ENCODE data around the gene SLC39A13.

GRCh38 chr11:47398011-47398410 is 10.4 kb upstream of the SLC39A13 start:
- no peak for TF ChIP-seq ZNF280B (CRISPR knock-in tag; IDR thresholded peaks at IDR 0.05; ENCODE audit: borderline replicate concordance)
- no peak for TF ChIP-seq JUND (CRISPR knock-in tag; IDR thresholded peaks at IDR 0.05)
- TF ChIP-seq UBTF (CRISPR knock-in tag; IDR thresholded peaks at IDR 0.05) = no peak
- no peak for TF ChIP-seq POLR2AphosphoS5 (IDR thresholded peaks at IDR 0.05; ENCODE audit: low read depth, low read length)
- TF ChIP-seq HBP1 (CRISPR knock-in tag; IDR thresholded peaks at IDR 0.05; ENCODE audit: low read depth) = no peak
- TF ChIP-seq PRDM15 (CRISPR knock-in tag; IDR thresholded peaks at IDR 0.05) = no peak
- TF ChIP-seq CTCF (CRISPR knock-in tag; IDR thresholded peaks at IDR 0.05) = no peak
- TF ChIP-seq ATF4 (CRISPR knock-in tag; IDR thresholded peaks at IDR 0.05) = no peak
- no peak for TF ChIP-seq ZMAT5 (CRISPR knock-in tag; IDR thresholded peaks at IDR 0.05; ENCODE audit: borderline replicate concordance, low read depth)
